ENCODE data around the gene LSP1. TPM values are rescaled to one million over a fixed set of nuclear protein-coding genes. Genes with fewer than 3 reads are reported as not detected.

LSP1 gene
- total and polyA plus RNA-seq, 2 of the 13 experiments (the other 11 are each of a cell fraction or from before 2014, with no cell fraction given), result 0.59 to 1.00 TPM

DNA sequence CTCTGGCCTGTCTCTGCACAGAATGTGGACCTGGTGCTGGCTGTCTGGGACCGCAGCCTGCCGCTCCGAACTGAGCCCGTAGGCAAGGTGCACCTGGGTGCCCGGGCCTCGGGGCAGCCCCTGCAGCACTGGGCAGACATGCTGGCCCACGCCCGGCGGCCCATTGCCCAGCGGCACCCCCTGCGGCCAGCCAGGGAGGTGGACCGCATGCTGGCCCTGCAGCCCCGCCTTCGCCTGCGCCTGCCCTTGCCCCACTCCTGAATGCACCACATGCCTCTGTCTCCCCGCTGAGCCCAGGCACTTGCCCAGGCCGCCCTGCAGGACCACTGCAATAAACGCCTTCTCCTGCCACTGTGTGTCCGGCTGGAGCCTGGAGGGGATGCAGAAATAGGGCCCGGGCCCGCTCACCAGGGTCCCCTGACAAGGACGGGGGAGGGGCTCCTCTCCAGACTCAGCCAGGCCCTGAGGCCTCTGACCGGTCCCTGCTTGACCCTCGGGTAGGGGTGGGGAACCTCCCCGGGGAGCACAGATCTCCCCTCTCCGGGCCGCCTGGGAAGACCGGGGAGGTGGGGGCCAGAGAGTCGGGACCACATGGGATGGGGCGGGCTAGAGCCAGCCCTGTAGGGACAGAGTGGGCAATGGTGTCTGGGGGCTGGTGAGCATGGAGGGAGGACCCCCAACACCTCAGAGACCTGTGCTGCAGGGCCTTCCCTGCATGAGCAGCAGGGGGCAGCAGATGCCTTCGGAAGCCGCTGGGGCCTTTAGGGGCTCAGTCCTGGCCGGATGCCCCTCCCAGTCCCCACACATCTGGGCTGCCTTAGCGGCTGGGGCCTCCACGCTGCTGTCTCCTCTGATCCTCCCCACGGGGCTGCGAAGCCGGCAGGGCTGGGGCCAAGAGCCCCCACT is 15.5 kb upstream of the LSP1 start (continued):
- TF ChIP-seq, protein P1, sequence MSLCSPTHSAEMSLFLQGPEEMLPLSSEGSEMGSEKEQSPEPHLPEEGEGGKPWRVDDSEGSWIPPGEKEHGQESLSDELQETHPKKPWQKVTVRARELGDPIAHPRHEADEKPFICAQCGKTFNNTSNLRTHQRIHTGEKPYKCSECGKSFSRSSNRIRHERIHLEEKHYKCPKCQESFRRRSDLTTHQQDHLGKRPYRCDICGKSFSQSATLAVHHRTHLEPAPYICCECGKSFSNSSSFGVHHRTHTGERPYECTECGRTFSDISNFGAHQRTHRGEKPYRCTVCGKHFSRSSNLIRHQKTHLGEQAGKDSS (CRISPR knock-in tag; IDR thresholded peaks at IDR 0.05; ENCODE audit: borderline replicate concordance, low read depth), result 0 out of 2 replicates have a peak, but pooled peaks have one; percentile 69
- TF ChIP-seq SP2 (CRISPR knock-in tag; IDR thresholded peaks at IDR 0.05) (0 out of 2 replicates have a peak, but pooled peaks have one; percentile 19), MBNL3 (CRISPR knock-in tag; conservative IDR thresholded peaks at IDR 0.05) (no peak), LCORL (IDR thresholded peaks at IDR 0.05) (no peak), LCORL (CRISPR knock-in tag; IDR thresholded peaks at IDR 0.05) (peak; percentile 87), ZNF230 (CRISPR knock-in tag; IDR thresholded peaks at IDR 0.05) (peak; percentile 48; the same call in 1 of the 2 replicates), ZFX (CRISPR knock-in tag; IDR thresholded peaks at IDR 0.05; ENCODE audit: low read depth) (peak; percentile 78), ERF (CRISPR knock-in tag; IDR thresholded peaks at IDR 0.05) (peak; percentile 36; the same call in 1 of the 2 replicates), GATAD2A (CRISPR knock-in tag; IDR thresholded peaks at IDR 0.05) (0 out of 2 replicates have a peak, but pooled peaks have one; percentile 12), MATR3 (CRISPR knock-in tag; IDR thresholded peaks at IDR 0.05) (no peak), ZNF605 (CRISPR knock-in tag; IDR thresholded peaks at IDR 0.05) (no peak), ZBTB7A (CRISPR knock-in tag; IDR thresholded peaks at IDR 0.05) (peak; percentile 86), ZNF776 (CRISPR knock-in tag; IDR thresholded peaks at IDR 0.05) (peak; percentile 53; the same call in 1 of the 2 replicates), ZNF660 (CRISPR knock-in tag; IDR thresholded peaks at IDR 0.05; ENCODE audit: borderline replicate concordance, low read depth) (no peak)
- TF ChIP-seq, protein P2, sequence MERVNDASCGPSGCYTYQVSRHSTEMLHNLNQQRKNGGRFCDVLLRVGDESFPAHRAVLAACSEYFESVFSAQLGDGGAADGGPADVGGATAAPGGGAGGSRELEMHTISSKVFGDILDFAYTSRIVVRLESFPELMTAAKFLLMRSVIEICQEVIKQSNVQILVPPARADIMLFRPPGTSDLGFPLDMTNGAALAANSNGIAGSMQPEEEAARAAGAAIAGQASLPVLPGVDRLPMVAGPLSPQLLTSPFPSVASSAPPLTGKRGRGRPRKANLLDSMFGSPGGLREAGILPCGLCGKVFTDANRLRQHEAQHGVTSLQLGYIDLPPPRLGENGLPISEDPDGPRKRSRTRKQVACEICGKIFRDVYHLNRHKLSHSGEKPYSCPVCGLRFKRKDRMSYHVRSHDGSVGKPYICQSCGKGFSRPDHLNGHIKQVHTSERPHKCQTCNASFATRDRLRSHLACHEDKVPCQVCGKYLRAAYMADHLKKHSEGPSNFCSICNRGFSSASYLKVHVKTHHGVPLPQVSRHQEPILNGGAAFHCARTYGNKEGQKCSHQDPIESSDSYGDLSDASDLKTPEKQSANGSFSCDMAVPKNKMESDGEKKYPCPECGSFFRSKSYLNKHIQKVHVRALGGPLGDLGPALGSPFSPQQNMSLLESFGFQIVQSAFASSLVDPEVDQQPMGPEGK (CRISPR knock-in tag; IDR thresholded peaks at IDR 0.05), result peak; percentile 81
- TF ChIP-seq, protein P3, sequence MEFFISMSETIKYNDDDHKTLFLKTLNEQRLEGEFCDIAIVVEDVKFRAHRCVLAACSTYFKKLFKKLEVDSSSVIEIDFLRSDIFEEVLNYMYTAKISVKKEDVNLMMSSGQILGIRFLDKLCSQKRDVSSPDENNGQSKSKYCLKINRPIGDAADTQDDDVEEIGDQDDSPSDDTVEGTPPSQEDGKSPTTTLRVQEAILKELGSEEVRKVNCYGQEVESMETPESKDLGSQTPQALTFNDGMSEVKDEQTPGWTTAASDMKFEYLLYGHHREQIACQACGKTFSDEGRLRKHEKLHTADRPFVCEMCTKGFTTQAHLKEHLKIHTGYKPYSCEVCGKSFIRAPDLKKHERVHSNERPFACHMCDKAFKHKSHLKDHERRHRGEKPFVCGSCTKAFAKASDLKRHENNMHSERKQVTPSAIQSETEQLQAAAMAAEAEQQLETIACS (CRISPR knock-in tag; IDR thresholded peaks at IDR 0.05), result no peak
- TF ChIP-seq, protein P4, sequence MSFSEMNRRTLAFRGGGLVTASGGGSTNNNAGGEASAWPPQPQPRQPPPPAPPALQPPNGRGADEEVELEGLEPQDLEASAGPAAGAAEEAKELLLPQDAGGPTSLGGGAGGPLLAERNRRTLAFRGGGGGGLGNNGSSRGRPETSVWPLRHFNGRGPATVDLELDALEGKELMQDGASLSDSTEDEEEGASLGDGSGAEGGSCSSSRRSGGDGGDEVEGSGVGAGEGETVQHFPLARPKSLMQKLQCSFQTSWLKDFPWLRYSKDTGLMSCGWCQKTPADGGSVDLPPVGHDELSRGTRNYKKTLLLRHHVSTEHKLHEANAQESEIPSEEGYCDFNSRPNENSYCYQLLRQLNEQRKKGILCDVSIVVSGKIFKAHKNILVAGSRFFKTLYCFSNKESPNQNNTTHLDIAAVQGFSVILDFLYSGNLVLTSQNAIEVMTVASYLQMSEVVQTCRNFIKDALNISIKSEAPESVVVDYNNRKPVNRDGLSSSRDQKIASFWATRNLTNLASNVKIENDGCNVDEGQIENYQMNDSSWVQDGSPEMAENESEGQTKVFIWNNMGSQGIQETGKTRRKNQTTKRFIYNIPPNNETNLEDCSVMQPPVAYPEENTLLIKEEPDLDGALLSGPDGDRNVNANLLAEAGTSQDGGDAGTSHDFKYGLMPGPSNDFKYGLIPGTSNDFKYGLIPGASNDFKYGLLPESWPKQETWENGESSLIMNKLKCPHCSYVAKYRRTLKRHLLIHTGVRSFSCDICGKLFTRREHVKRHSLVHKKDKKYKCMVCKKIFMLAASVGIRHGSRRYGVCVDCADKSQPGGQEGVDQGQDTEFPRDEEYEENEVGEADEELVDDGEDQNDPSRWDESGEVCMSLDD (CRISPR knock-in tag; IDR thresholded peaks at IDR 0.05; ENCODE audit: borderline replicate concordance), result no peak; the same call in 1 of the 2 replicates
- TF ChIP-seq, protein P5, sequence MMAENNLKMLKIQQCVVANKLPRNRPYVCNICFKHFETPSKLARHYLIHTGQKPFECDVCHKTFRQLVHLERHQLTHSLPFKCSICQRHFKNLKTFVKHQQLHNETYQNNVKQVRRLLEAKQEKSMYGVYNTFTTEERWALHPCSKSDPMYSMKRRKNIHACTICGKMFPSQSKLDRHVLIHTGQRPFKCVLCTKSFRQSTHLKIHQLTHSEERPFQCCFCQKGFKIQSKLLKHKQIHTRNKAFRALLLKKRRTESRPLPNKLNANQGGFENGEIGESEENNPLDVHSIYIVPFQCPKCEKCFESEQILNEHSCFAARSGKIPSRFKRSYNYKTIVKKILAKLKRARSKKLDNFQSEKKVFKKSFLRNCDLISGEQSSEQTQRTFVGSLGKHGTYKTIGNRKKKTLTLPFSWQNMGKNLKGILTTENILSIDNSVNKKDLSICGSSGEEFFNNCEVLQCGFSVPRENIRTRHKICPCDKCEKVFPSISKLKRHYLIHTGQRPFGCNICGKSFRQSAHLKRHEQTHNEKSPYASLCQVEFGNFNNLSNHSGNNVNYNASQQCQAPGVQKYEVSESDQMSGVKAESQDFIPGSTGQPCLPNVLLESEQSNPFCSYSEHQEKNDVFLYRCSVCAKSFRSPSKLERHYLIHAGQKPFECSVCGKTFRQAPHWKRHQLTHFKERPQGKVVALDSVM (CRISPR knock-in tag; IDR thresholded peaks at IDR 0.05), result no peak
- TF ChIP-seq, protein P6, sequence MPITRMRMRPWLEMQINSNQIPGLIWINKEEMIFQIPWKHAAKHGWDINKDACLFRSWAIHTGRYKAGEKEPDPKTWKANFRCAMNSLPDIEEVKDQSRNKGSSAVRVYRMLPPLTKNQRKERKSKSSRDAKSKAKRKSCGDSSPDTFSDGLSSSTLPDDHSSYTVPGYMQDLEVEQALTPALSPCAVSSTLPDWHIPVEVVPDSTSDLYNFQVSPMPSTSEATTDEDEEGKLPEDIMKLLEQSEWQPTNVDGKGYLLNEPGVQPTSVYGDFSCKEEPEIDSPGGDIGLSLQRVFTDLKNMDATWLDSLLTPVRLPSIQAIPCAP (CRISPR knock-in tag; IDR thresholded peaks at IDR 0.05; ENCODE audit: low read depth), result no peak

All from HepG2 (cell line).